Kidney epithelial cell (primary cell): ENCODE data around the gene ASB13. TPM values are rescaled to one million over a fixed set of nuclear protein-coding genes. Genes with fewer than 3 reads are reported as not detected.
A peak's percentile ranks its signal among the peaks of the same experiment; 100 is the strongest.
"Not testable (repeated sequence)": the region's sequence is repeated elsewhere in the genome, so short reads cannot be mapped to it uniquely, and the experiment has no call there.

Source experiments
- DNase-seq: peaks from one replicate; pipeline ENCODE4 v3.0.0-alpha.2; 2010; ENCODE audit warnings: low read depth
- H3K27me3 ChIP-seq: 2 replicates; pipeline ENCODE4 v1.6.0; 2011; ENCODE audit warnings: low read length; ENCODE audit not compliant: control insufficient read depth, insufficient read depth
- H3K36me3 ChIP-seq: 2 replicates; pipeline ENCODE4 v1.5.1; 2011; ENCODE audit warnings: low read length; ENCODE audit not compliant: control insufficient read depth, insufficient read depth
- H3K4me3 ChIP-seq: 2 replicates; pipeline ENCODE4 v1.5.1; 2011; ENCODE audit warnings: low read depth, mild to moderate bottlenecking, control low read depth, low read length
- CTCF ChIP-seq: IDR thresholded peaks from 2 replicates; pipeline ENCODE4 v1.5.1; 2011; ENCODE audit warnings: mild to moderate bottlenecking, moderate library complexity, low read length, control low read depth, inconsistent platforms; ENCODE audit not compliant: insufficient read depth, poor library complexity, severe bottlenecking
- total RNA-seq: library from RNA; depleted of rRNA; stranded (reverse); fragments of >200 nt; gene quantifications from 2 replicates; pipeline ENCODE4 v1.2.3, GENCODE V29; 2015

ASB13 gene
- total RNA-seq, 1 donor from 2014 or later = 17.3 TPM

GRCh38 chr10:5596611-5597341 lies 69.6 kb downstream of the ASB13 start:
- no peak for DNase-seq
- Histone ChIP-seq H3K27me3 (no peaks in the 10 kb centered on the region), H3K4me3 (no peak overlapping the region), H3K36me3 (no peaks in the 10 kb centered on the region)
- TF ChIP-seq CTCF = no peak

GRCh38 chr10:5595994-5596471 lies 70.4 kb downstream of the ASB13 start:
- no peak for TF ChIP-seq CTCF
- Histone ChIP-seq H3K36me3 (no peaks in the 10 kb centered on the region), H3K4me3 (no peak overlapping the region), H3K27me3 (no peaks in the 10 kb centered on the region)
- DNase-seq = peak; percentile 90

- H3K4me3 ChIP-seq = no peak overlapping the region
- H3K36me3 ChIP-seq = no peaks in the 10 kb centered on the region
- H3K27me3 ChIP-seq = no peaks in the 10 kb centered on the region
- DNase-seq = no peak
- TF ChIP-seq CTCF = no peak
Measured at GRCh38 chr10:5595591-5595990, 70.8 kb downstream of the ASB13 start.

- no peak overlapping the region for H3K4me3 ChIP-seq
- TF ChIP-seq CTCF = no peak
Measured at GRCh38 chr10:5595095-5595494, 71.3 kb downstream of the ASB13 start.

GRCh38 chr10:5594271-5595049 lies 71.9 kb downstream of the ASB13 start:
- no peak for DNase-seq
- Histone ChIP-seq H3K27me3 (no peaks in the 10 kb centered on the region), H3K4me3 (no peak overlapping the region), H3K36me3 (no peaks in the 10 kb centered on the region)
- TF ChIP-seq CTCF = no peak

More at GRCh38 chr10:5595095-5595494, 71.3 kb downstream of the ASB13 start:
- no peak for DNase-seq
- Histone ChIP-seq H3K36me3 (no peaks in the 10 kb centered on the region), H3K27me3 (no peaks in the 10 kb centered on the region)

GRCh38 chr10:5593347-5593746 lies 73.0 kb downstream of the ASB13 start:
- not testable (repeated sequence) for H3K36me3 ChIP-seq, DNase-seq, H3K27me3 ChIP-seq, H3K4me3 ChIP-seq
